Esophagus squamous epithelium (tissue), 5 donors: ENCODE data around the gene TADA3. TPM values are rescaled to one million over a fixed set of nuclear protein-coding genes. Genes with fewer than 3 reads are reported as not detected.

Experiments used
- DNase-seq: peaks from one replicate; lab custom pipeline; 2025; lab: John Stamatoyannopoulos, UW
- H3K27ac ChIP-seq, 4 donors: fragments of 200-600 bp; sonication (generic); one replicate each; pipeline ENCODE4 v1.5.1; 2016 to 2019; ENCODE audit warnings: mild to moderate bottlenecking in 1 of 4
- H3K27me3 ChIP-seq, 4 donors: fragments of 200-600 bp; sonication (generic); 1 replicate in 3 of 4; 2 replicates in 1 of 4; pipeline versions ENCODE4 v1.5.1 to v1.6.0; 2017 to 2021; ENCODE audit warnings: antibody characterized with exemption in 1 of 4
- H3K36me3 ChIP-seq, 3 donors: fragments of 200-600 bp; sonication (generic); one replicate each; pipeline ENCODE4 v1.5.1; 2016 to 2019
- H3K4me1 ChIP-seq, 3 donors: fragments of 200-600 bp; sonication (generic); one replicate each; pipeline ENCODE4 v1.5.1; 2017 to 2019
- H3K4me3 ChIP-seq, 4 donors: fragments of 200-600 bp; sonication (generic); 1 replicate in 3 of 4; 2 replicates in 1 of 4; pipeline ENCODE4 v1.5.1; 2016 to 2019; ENCODE audit warnings: mild to moderate bottlenecking in 2 of 4, moderate library complexity in 1 of 4
- H3K9me3 ChIP-seq, 3 donors: fragments of 200-600 bp; sonication (generic); one replicate each; pipeline ENCODE4 v1.5.1; 2016 to 2019
- POLR2A ChIP-seq, 4 donors: fragments of 450-650 bp; IDR thresholded peaks; one replicate each; pipeline ENCODE4 v1.6.1; 2017; ENCODE audit warnings: antibody characterized with exemption in 4 of 4, mild to moderate bottlenecking in 4 of 4, moderate library complexity in 3 of 4
- WGBS, 2 donors: methylation state at CpG; one replicate each; pipeline ENCODE4 v1.1.5; 2018; 5-methylcytosine and 5-hydroxymethylcytosine counted together
- intact Hi-C: fragments of 100-400 bp; cut with DNase I; formaldehyde crosslinking; loops from one replicate; pipeline ENCODE4 v1.15.0; 2022
- total RNA-seq, 4 donors: library from RNA; depleted of rRNA; stranded (reverse); fragments of >200 nt; gene quantifications; one replicate each; pipeline ENCODE4 v1.1.0, GENCODE V29; 2016
- TF ChIP-seq, protein P1 (sequence below), 6 experiments: fragments of 450-650 bp in 4 of 6; fragments of 200-600 bp in 2 of 6; sonication (generic) in 2 of 6; IDR thresholded peaks; one replicate each; pipeline ENCODE4 v1.5.1; 2016 to 2019; ENCODE audit warnings: antibody characterized with exemption in 6 of 6, mild to moderate bottlenecking in 4 of 6, moderate library complexity in 4 of 6
- donor health status: DM: yes; HTN: yes; CAD: no.

TADA3 gene
- total RNA-seq, 4 donors from 2014 or later = 34.7 to 54.4 (median 44.8) TPM

GRCh38 chr3:9806688-9807589 is 14.7 kb upstream of the TADA3 start:
- WGBS, 2 donors = 80 to 93% methylated on average over 1 to 7 of the region's 7 CpGs
- Histone ChIP-seq H3K9me3 (no peaks in the 10 kb centered on the region), H3K4me1 (peaks cover 14 to 24% (median 17%) of the 10 kb centered on the region in 3 donors), H3K36me3 (peaks cover 25 to 60% (median 43%) of the 10 kb centered on the region in 3 donors), H3K27me3 (no peaks in the 10 kb centered on the region), H3K4me3 (no peak overlapping the region), H3K27ac (no peak overlapping the region)
- DNase-seq = no peak
- TF ChIP-seq, protein P1, sequence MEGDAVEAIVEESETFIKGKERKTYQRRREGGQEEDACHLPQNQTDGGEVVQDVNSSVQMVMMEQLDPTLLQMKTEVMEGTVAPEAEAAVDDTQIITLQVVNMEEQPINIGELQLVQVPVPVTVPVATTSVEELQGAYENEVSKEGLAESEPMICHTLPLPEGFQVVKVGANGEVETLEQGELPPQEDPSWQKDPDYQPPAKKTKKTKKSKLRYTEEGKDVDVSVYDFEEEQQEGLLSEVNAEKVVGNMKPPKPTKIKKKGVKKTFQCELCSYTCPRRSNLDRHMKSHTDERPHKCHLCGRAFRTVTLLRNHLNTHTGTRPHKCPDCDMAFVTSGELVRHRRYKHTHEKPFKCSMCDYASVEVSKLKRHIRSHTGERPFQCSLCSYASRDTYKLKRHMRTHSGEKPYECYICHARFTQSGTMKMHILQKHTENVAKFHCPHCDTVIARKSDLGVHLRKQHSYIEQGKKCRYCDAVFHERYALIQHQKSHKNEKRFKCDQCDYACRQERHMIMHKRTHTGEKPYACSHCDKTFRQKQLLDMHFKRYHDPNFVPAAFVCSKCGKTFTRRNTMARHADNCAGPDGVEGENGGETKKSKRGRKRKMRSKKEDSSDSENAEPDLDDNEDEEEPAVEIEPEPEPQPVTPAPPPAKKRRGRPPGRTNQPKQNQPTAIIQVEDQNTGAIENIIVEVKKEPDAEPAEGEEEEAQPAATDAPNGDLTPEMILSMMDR (IDR thresholded peaks at IDR 0.05) = no peak
- TF ChIP-seq POLR2A (IDR thresholded peaks at IDR 0.05) = no peak
- intact Hi-C loops = no loop called here

GRCh38 chr3:9806137-9806536 is 13.9 kb upstream of the TADA3 start:
- H3K36me3 ChIP-seq = peaks cover 32 to 68% (median 51%) of the 10 kb centered on the region in 3 donors
- 72 to 79% methylated on average over 2 to 7 of the region's 12 CpGs for WGBS, 2 donors
- DNase-seq = no peak
- no peaks in the 10 kb centered on the region for H3K27me3 ChIP-seq
- no peak overlapping the region for H3K27ac ChIP-seq
- intact Hi-C loops = no loop called here
- TF ChIP-seq, protein P1 (IDR thresholded peaks at IDR 0.05) = no peak
- no peak for TF ChIP-seq POLR2A (IDR thresholded peaks at IDR 0.05)
- no peak overlapping the region for H3K4me3 ChIP-seq
- no peaks in the 10 kb centered on the region for H3K9me3 ChIP-seq
- peaks cover 14 to 24% (median 17%) of the 10 kb centered on the region in 3 donors for H3K4me1 ChIP-seq

- intact Hi-C loops = no loop called here
- Histone ChIP-seq H3K27ac (no peak overlapping the region), H3K4me3 (no peak overlapping the region), H3K27me3 (no peaks in the 10 kb centered on the region), H3K36me3 (peaks cover 39 to 79% (median 62%) of the 10 kb centered on the region in 3 donors), H3K4me1 (peaks cover 6 to 14% (median 7%) of the 10 kb centered on the region in 3 donors), H3K9me3 (no peaks in the 10 kb centered on the region)
- no peak for TF ChIP-seq POLR2A (IDR thresholded peaks at IDR 0.05)
- TF ChIP-seq, protein P1 (IDR thresholded peaks at IDR 0.05) = no peak
- DNase-seq = no peak
- 88 to 99% methylated on average over 4 to 5 of the region's 5 CpGs for WGBS, 2 donors
Observed at GRCh38 chr3:9804996-9805395, 12.7 kb upstream of the TADA3 start.

DNA sequence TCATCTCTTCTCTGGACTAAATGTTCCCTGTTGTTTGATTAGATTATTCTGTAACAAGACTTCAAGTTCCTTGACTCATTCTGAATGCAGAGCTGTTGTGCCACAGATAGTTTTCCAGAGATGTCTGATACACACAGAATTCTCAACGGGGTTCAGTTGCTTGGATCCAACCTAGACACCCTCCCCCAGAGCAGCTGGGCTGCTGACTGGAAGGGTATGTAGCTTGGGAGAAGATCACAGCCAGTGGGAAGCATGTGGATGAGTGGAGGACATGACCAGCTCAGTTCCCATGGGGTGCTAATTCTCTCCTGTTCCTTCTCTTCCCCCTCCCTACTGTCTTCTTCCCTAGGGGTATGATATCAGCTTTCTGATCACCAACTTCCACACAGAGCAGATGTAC is 11.2 kb upstream of the TADA3 start:
- DNase-seq = no peak
- Histone ChIP-seq H3K27me3 (no peaks in the 10 kb centered on the region), H3K4me1 (peaks cover 0 to 3% (median 0%) of the 10 kb centered on the region in 3 donors), H3K36me3 (peaks cover 42 to 94% (median 77%) of the 10 kb centered on the region in 3 donors), H3K27ac (no peak overlapping the region), H3K4me3 (no peak overlapping the region), H3K9me3 (no peaks in the 10 kb centered on the region)
- intact Hi-C loops = no loop called here
- 90 to 100% methylated on average over 1 of the region's 1 CpG for WGBS, 2 donors
- TF ChIP-seq, protein P1 (IDR thresholded peaks at IDR 0.05) = no peak
- TF ChIP-seq POLR2A (IDR thresholded peaks at IDR 0.05) = no peak

DNA sequence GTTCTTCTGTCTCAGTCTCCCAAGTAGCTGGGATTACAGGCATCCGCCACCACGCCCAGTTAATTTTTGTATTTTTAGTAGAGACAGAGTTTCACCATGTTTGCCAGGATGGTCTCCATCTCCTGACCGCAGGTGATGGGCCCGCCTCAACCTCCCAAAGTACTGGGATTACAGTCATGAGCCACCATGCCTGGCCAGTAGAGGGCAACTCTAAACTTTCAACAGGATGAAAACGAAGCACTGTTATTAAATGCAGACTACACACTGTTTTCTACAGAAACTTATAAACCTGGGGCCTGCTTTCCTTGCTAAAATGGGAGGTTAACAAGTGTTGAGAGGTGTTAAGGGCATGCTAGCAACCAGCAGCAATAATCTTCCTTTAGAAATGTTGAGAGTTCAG is 8.3 kb upstream of the TADA3 start:
- no peak overlapping the region for H3K4me3 ChIP-seq
- peaks cover 0 to 10% (median 1%) of the 10 kb centered on the region in 3 donors for H3K4me1 ChIP-seq
- intact Hi-C loops = no loop called here
- H3K9me3 ChIP-seq = no peaks in the 10 kb centered on the region
- DNase-seq = no peak
- no peak for TF ChIP-seq POLR2A (IDR thresholded peaks at IDR 0.05)
- TF ChIP-seq, protein P1 (IDR thresholded peaks at IDR 0.05) = peak in 1 of 6 experiments; percentile 34
- WGBS, 2 donors = 63 to 90% methylated on average over 1 to 5 of the region's 5 CpGs
- H3K27ac ChIP-seq = no peak overlapping the region
- H3K36me3 ChIP-seq = peaks cover 43 to 98% (median 75%) of the 10 kb centered on the region in 3 donors
- no peaks in the 10 kb centered on the region for H3K27me3 ChIP-seq
